GM12875 (cell line): ENCODE results near the gene PPP3CB.
"Not testable (repeated sequence)": the region's sequence is repeated elsewhere in the genome, so short reads cannot be mapped to it uniquely, and the experiment has no call there.

ENCODE experiments used
- H3K4me3 ChIP-seq: one replicate; pipeline ENCODE4 v1.5.1; 2011; ENCODE audit warnings: low read depth, low read length, control low read depth
- TF ChIP-seq, protein P1 (sequence below): IDR thresholded peaks from 2 replicates; pipeline ENCODE4 v1.5.1; 2011; ENCODE audit warnings: low read depth, mild to moderate bottlenecking, control low read depth, inconsistent platforms, low read length, moderate library complexity, borderline replicate concordance; ENCODE audit not compliant: insufficient read depth

Gene PPP3CB

DNA sequence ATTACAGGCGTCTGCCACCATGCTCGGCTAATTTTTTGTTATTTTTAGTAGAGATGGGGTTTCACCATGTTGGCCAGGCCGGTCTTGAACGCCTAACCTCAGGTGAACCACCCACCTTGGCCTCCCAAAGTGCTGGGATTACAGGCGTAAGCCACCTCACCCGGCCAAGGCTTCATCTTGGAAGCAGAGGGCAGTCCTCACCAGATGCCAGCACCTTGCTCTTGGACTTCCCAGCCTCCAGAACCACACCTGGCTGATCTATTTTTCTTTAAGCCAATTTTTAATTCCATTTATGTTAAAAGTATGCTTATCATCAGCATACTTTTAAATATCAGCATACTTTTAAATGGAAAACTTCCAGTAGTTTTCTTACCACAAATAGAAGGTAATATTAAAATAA, 94.2 kb downstream of the PPP3CB start:
- TF ChIP-seq, protein P1, sequence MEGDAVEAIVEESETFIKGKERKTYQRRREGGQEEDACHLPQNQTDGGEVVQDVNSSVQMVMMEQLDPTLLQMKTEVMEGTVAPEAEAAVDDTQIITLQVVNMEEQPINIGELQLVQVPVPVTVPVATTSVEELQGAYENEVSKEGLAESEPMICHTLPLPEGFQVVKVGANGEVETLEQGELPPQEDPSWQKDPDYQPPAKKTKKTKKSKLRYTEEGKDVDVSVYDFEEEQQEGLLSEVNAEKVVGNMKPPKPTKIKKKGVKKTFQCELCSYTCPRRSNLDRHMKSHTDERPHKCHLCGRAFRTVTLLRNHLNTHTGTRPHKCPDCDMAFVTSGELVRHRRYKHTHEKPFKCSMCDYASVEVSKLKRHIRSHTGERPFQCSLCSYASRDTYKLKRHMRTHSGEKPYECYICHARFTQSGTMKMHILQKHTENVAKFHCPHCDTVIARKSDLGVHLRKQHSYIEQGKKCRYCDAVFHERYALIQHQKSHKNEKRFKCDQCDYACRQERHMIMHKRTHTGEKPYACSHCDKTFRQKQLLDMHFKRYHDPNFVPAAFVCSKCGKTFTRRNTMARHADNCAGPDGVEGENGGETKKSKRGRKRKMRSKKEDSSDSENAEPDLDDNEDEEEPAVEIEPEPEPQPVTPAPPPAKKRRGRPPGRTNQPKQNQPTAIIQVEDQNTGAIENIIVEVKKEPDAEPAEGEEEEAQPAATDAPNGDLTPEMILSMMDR = no peak
- H3K4me3 ChIP-seq = no peak overlapping the region

DNA sequence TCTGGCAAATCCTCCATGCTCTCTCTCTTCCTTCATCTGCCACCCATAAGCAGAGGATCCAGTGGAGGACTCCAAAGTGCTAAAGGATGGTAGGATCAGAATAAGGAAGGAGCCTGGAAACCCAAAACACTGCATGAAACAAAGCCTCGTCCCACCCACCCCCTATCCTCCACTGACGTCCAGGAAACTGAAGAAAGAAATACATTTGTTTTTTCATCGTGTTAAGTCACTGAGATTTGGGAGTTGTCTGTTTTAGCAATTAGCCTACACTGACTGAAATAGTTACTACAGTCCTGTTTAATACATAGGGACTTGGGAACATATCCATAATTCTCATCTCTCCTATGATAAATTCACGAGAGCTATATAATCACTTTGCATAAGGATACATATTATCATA, 96.8 kb downstream of the PPP3CB start:
- TF ChIP-seq, protein P1 = no peak

DNA sequence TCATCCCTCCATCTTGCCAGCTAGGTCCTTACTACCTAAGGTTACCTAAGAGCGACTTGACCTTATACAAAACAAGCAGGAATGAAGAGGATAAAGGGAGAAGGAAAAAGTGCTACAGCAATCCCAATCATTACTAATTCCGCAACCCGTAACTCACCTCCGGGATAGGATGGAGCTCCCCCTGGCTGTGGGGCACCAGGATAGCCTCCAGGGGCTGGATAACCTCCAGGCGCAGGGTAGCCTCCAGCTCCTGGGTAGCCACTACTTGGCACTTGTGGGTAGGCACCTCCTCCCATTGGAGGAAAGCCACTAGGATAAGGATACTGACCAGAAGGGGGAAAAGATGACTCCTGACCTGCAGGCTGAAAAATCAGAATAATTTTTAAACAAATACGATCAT, 97.8 kb downstream of the PPP3CB start:
- TF ChIP-seq, protein P1 = no peak
- H3K4me3 ChIP-seq = no peak overlapping the region

More for the DNA sequence above, 96.8 kb downstream of the PPP3CB start:
- H3K4me3 ChIP-seq = no peak overlapping the region

DNA sequence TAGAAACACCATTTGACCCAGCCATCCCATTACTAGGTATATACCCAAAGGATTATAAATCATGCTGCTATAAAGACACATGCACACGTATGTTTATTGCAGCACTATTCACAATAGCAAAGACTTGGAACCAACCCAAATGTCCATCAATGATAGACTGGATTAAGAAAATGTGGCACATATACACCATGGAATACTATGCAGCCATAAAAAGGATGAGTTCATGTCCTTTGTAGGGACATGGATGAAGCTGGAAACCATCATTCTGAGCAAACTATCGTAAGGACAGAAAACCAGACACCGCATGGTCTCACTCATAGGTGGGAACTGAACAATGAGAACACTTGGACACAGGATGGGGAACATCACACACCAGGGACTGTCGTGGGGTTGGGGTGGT, 101.5 kb downstream of the PPP3CB start:
- not testable (repeated sequence) for H3K4me3 ChIP-seq

DNA sequence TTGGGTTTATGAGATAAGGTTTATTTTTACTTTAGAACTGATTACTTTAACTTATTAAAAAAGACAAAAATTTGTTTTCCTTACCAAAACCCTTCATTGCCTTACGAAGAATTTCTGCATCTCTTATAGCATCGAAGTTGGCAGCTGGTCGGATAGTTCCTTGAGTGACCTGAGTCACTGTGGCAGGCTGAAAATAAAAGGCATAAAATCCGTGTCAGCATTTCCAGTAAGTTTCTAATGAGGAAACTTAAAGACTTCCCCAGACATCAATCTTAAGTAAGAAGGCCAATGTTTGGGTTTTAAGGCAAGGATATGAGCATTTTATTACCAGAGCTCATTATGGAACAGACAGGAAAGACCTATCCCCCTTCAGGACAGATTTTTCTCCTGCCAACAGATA, 107.6 kb downstream of the PPP3CB start:
- TF ChIP-seq, protein P1 = no peak

DNA sequence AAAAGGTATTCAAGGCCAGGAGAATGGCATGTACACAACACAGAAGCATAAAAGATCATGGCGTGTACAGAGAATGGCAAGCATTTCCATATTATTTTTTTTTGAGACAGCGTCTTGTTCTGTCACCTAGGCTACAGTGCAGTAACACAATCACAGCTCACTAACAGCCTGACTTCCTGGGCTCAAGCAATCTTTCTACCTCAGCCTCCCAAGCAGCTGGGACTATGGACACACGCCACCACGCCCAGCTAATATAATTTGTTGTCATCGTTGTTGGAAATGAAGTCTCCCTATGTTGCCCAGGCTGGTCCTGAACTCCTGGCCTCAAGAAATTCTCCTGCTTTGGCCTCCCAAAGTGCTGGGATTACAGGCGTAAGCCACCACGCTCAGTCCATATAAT, 109.2 kb downstream of the PPP3CB start:
- TF ChIP-seq, protein P1 = no peak
- no peak overlapping the region for H3K4me3 ChIP-seq

More for the DNA sequence above, 107.6 kb downstream of the PPP3CB start:
- no peak overlapping the region for H3K4me3 ChIP-seq
